Activated naive CD4-positive, alpha-beta T cell treated with anti-CD3 and anti-CD28 coated beads, Interleukin-2, amount 10 ng/mL, durations not matched to agents 5 hours and 36 hours (primary cell): ENCODE data around the gene CYFIP1. TPM values are rescaled to one million over a fixed set of nuclear protein-coding genes. Genes with fewer than 3 reads are reported as not detected.

Experiments
- total RNA-seq, 2 experiments: library from RNA; stranded (reverse); gene quantifications; one replicate each; pipeline ENCODE4 v1.2.3, GENCODE V29; 2021

CYFIP1 gene
- 10 to 100 TPM; 18.7 to 20.4 TPM for total RNA-seq

GRCh38 chr15:22980189-22981050 lies at the start of gene CYFIP1:
CYFIP1 (minus strand) TSS chr15:22980368; CDS start chr15:22947285, 33,083 bp downstream.

GRCh38 chr15:22838292-22839042 lies 141.7 kb downstream of the CYFIP1 start, which contains the start of gene NIPA2:
NIPA2 (plus strand) TSS chr15:22838666; CDS start chr15:22851732, 13,066 bp downstream.

Other genes starting within 250 kb of the CYFIP1 start
- gene NIPA1, start 193.7 kb downstream of the CYFIP1 start, total RNA-seq = 10 to 100 TPM; 13.0 to 14.3 TPM
- 10 to 100 TPM; 41.4 to 44.2 TPM for gene NIPA2, start 141.7 kb downstream of the CYFIP1 start, total RNA-seq
- 10 to 100 TPM; 19.0 to 21.1 TPM for gene TUBGCP5, start 59.2 kb upstream of the CYFIP1 start, total RNA-seq
- not detected for gene GOLGA6L1, start 156.5 kb upstream of the CYFIP1 start, total RNA-seq